ENCODE data around the gene NKD2.

NKD2 gene

GRCh38 chr5:1001406-1002270 lies 7.0 kb upstream of the NKD2 start:
- DNase-seq, result no peak

GRCh38 chr5:1002271-1002546 lies 6.4 kb upstream of the NKD2 start:
- DNase-seq, result no peak

GRCh38 chr5:1002836-1003235 lies 5.8 kb upstream of the NKD2 start:
- DNase-seq, result no peak

GRCh38 chr5:1003296-1003937 lies 5.2 kb upstream of the NKD2 start:
- peak in 1 of 5 experiments; percentile 39 for DNase-seq

- peak in 1 of 5 experiments; percentile 66 for DNase-seq
These were observed 3.9 kb upstream of the NKD2 start for GRCh38 chr5:1004461-1005248.

- no peak for DNase-seq
These were observed 3.3 kb upstream of the NKD2 start for GRCh38 chr5:1005249-1005851.

- DNase-seq, result no peak
These were observed 2.5 kb upstream of the NKD2 start for GRCh38 chr5:1005904-1006655.

GRCh38 chr5:1006656-1007071 lies 1.9 kb upstream of the NKD2 start:
- DNase-seq, result no peak

- no peak for DNase-seq
These were observed 1.4 kb upstream of the NKD2 start for GRCh38 chr5:1007221-1007680.

- no peak for DNase-seq
These were observed 736 bp upstream of the NKD2 start for GRCh38 chr5:1007681-1008450.

- no peak for DNase-seq
These were observed 968 bp downstream of the NKD2 start for GRCh38 chr5:1009359-1010180.

- DNase-seq, result no peak
These were observed 1.5 kb downstream of the NKD2 start for GRCh38 chr5:1010181-1010510.

- DNase-seq, result no peak
These were observed 2.0 kb downstream of the NKD2 start for GRCh38 chr5:1010641-1011046.

GRCh38 chr5:1011226-1011631 lies 2.6 kb downstream of the NKD2 start:
- DNase-seq, result peak in 2 of 5 experiments; percentile 11 to 57

- DNase-seq, result peak in 1 of 5 experiments; percentile 2
These were observed 3.2 kb downstream of the NKD2 start for GRCh38 chr5:1011741-1012312.

- DNase-seq, result peak in 1 of 5 experiments; percentile 3
These were observed 3.8 kb downstream of the NKD2 start for GRCh38 chr5:1012313-1012841.

GRCh38 chr5:1012900-1013237 lies 4.3 kb downstream of the NKD2 start:
- DNase-seq, result no peak

- DNase-seq, result no peak
These were observed 4.8 kb downstream of the NKD2 start for GRCh38 chr5:1013238-1013947.

GRCh38 chr5:1013948-1014301 lies 5.3 kb downstream of the NKD2 start:
- DNase-seq, result no peak

GRCh38 chr5:1014346-1014745 lies 5.7 kb downstream of the NKD2 start:
- no peak for DNase-seq

Data from T-helper 2 cell (primary cell).